Measurements from ENCODE around the gene DPM2.

GRCh38 chr9:127941062-127941960 lies 3.7 kb upstream of the DPM2 start:
- TF ChIP-seq CTCF (IDR thresholded peaks at IDR 0.05): no peak
- no peak for TF ChIP-seq POLR2A (IDR thresholded peaks at IDR 0.05)

Measured in uterus (tissue), 2 donors.